Stomach (tissue), 9 donors: Measurements from ENCODE around the gene EEFSEC. TPM values are rescaled to one million over a fixed set of nuclear protein-coding genes. Genes with fewer than 3 reads are reported as not detected.
A peak's percentile ranks its signal among the peaks of the same experiment; 100 is the strongest.

Experiments used
- DNase-seq, 2 donors: peaks; one replicate each; pipeline versions ENCODE4 v3.0.0 to v3.0.0-alpha.2; 2013 to 2019
- H3K27ac ChIP-seq, 5 donors: fragments of 200-600 bp in 4 of 5; sonication (generic) in 4 of 5; one replicate each; pipeline ENCODE4 v1.5.1; 2013 to 2019; ENCODE audit warnings: mild to moderate bottlenecking in 1 of 5, moderate library complexity in 1 of 5
- H3K27me3 ChIP-seq, 3 donors: fragments of 200-600 bp; sonication (generic); one replicate each; pipeline ENCODE4 v1.5.1; 2017 to 2019; ENCODE audit warnings: mixed run types in 1 of 3
- H3K36me3 ChIP-seq, 4 donors: fragments of 200-600 bp; sonication (generic); 1 replicate in 3 of 4; 2 replicates in 1 of 4; pipeline ENCODE4 v1.5.1; 2016 to 2019
- H3K4me1 ChIP-seq, 4 donors: fragments of 200-600 bp; sonication (generic); one replicate each; pipeline ENCODE4 v1.5.1; 2016 to 2019
- H3K4me3 ChIP-seq, 4 donors: fragments of 200-600 bp; sonication (generic) in 3 of 4; one replicate each; pipeline ENCODE4 v1.5.1; 2016 to 2019; ENCODE audit warnings: mild to moderate bottlenecking in 1 of 4
- H3K9me3 ChIP-seq, 4 donors: fragments of 200-600 bp; sonication (generic); one replicate each; pipeline ENCODE4 v1.5.1; 2016 to 2019
- CTCF ChIP-seq, 7 experiments: fragments of 450-650 bp in 4 of 7; fragments of 200-600 bp in 3 of 7; sonication (generic) in 3 of 7; IDR thresholded peaks; one replicate each; pipeline ENCODE4 v1.5.1; 2016 to 2019; ENCODE audit warnings: antibody characterized with exemption in 7 of 7, control low read depth in 2 of 7, mild to moderate bottlenecking in 1 of 7
- EP300 ChIP-seq: sonication (generic); formaldehyde crosslinking; IDR thresholded peaks from one replicate; pipeline ENCODE4 v1.6.1; 2017; ENCODE audit warnings: antibody characterized with exemption
- POLR2A ChIP-seq, 4 donors: fragments of 450-650 bp; IDR thresholded peaks; one replicate each; pipeline ENCODE4 v1.6.1; 2016; ENCODE audit warnings: antibody characterized with exemption in 4 of 4, control low read depth in 2 of 4, mild to moderate bottlenecking in 1 of 4, moderate library complexity in 1 of 4
- POLR2AphosphoS5 ChIP-seq, 3 donors: sonication (generic); formaldehyde crosslinking; IDR thresholded peaks; one replicate each; pipeline ENCODE4 v1.6.1; 2016; ENCODE audit warnings: antibody characterized with exemption in 3 of 3
- WGBS, 5 donors: extraction: QIAGEN DNeasy Blood & Tissue Kit in 3 of 5; methylation state at CpG; one replicate each; pipeline versions ENCODE4 v1.1.5 to v1.1.7; 2013 to 2018; 5-methylcytosine and 5-hydroxymethylcytosine counted together
- intact Hi-C: fragments of 100-400 bp; cut with DNase I; formaldehyde crosslinking; loops from one replicate; pipeline ENCODE4 v1.15.1; 2023; ENCODE audit warnings: low total_unique reads
- polyA plus RNA-seq, 3 donors: library from polyadenylated mRNA; stranded (reverse); fragments of 200-250 nt; gene quantifications; one replicate each; pipeline ENCODE4 v1.2.3, GENCODE V29; 2013
- total RNA-seq, 5 donors: library from RNA; depleted of rRNA; stranded (reverse); fragments of >200 nt; gene quantifications; one replicate each; pipeline versions ENCODE4 v1.1.0 to v1.2.3, GENCODE V29; 2014 to 2016
- donor health status: healthy with polysubstance abuse.
- donor health status: Bipolar disorder and iron deficiency.
- donor health status: healthy.

The EEFSEC gene
- total and polyA plus RNA-seq, 8 donors = 5.0 to 39.1 (median 13.2) TPM

- no peaks in the 10 kb centered on the region for H3K36me3 ChIP-seq
- H3K9me3 ChIP-seq = no peaks in the 10 kb centered on the region
- 87 to 100% (median 93%) methylated on average over 3 of the region's 3 CpGs for WGBS, 5 donors
- no peak overlapping the region for H3K4me3 ChIP-seq
- TF ChIP-seq EP300 (no peak), CTCF (IDR thresholded peaks at IDR 0.05) (no peak), POLR2A (IDR thresholded peaks at IDR 0.05) (no peak), POLR2AphosphoS5 (IDR thresholded peaks at IDR 0.05) (no peak)
- H3K27me3 ChIP-seq = peaks cover 0 to 14% (median 0%) of the 10 kb centered on the region in 3 donors
- DNase-seq = no peak
- H3K4me1 ChIP-seq = no peaks in the 10 kb centered on the region
- intact Hi-C loops = no loop called here
- H3K27ac ChIP-seq = no peak overlapping the region
Observed at GRCh38 chr3:128447561-128448013, 294.3 kb downstream of the EEFSEC start.

- peak in 1 of 2 donors; percentile 20 for DNase-seq
- Histone ChIP-seq H3K27me3 (peaks cover 0 to 22% (median 2%) of the 10 kb centered on the region in 3 donors), H3K27ac (no peak overlapping the region), H3K9me3 (no peaks in the 10 kb centered on the region), H3K36me3 (no peaks in the 10 kb centered on the region), H3K4me1 (no peaks in the 10 kb centered on the region), H3K4me3 (no peak overlapping the region)
- intact Hi-C loops = no loop called here
- WGBS, 5 donors = 55 to 68% (median 64%) methylated on average over 6 of the region's 6 CpGs
- TF ChIP-seq POLR2A (IDR thresholded peaks at IDR 0.05) (no peak), CTCF (IDR thresholded peaks at IDR 0.05) (no peak), EP300 (no peak), POLR2AphosphoS5 (IDR thresholded peaks at IDR 0.05) (no peak)
Observed at GRCh38 chr3:128448491-128448890, 295.2 kb downstream of the EEFSEC start.

GRCh38 chr3:128449111-128449638, 295.9 kb downstream of the EEFSEC start:
- TF ChIP-seq EP300 (no peak), POLR2AphosphoS5 (IDR thresholded peaks at IDR 0.05) (no peak), CTCF (IDR thresholded peaks at IDR 0.05) (no peak), POLR2A (IDR thresholded peaks at IDR 0.05) (no peak)
- Histone ChIP-seq H3K36me3 (no peaks in the 10 kb centered on the region), H3K4me1 (no peaks in the 10 kb centered on the region), H3K9me3 (no peaks in the 10 kb centered on the region), H3K27ac (no peak overlapping the region), H3K27me3 (peaks cover 0 to 25% (median 7%) of the 10 kb centered on the region in 3 donors), H3K4me3 (no peak overlapping the region)
- DNase-seq = no peak
- 65 to 85% (median 79%) methylated on average over 4 to 6 of the region's 6 CpGs for WGBS, 5 donors
- intact Hi-C loops = no loop called here

GRCh38 chr3:128452120-128452519, 298.8 kb downstream of the EEFSEC start:
- Histone ChIP-seq H3K9me3 (no peaks in the 10 kb centered on the region), H3K27ac (no peak overlapping the region), H3K4me3 (no peak overlapping the region), H3K27me3 (peaks cover 0 to 55% (median 25%) of the 10 kb centered on the region in 3 donors), H3K4me1 (no peaks in the 10 kb centered on the region), H3K36me3 (no peaks in the 10 kb centered on the region)
- intact Hi-C loops = no loop called here
- TF ChIP-seq EP300 (no peak), POLR2AphosphoS5 (IDR thresholded peaks at IDR 0.05) (no peak)
- no peak for DNase-seq
- WGBS, 5 donors = 83 to 94% (median 88%) methylated on average over 7 to 9 of the region's 9 CpGs

GRCh38 chr3:128452678-128453275, 299.5 kb downstream of the EEFSEC start:
- DNase-seq = no peak
- Histone ChIP-seq H3K27me3 (peaks cover 0 to 61% (median 30%) of the 10 kb centered on the region in 3 donors), H3K36me3 (no peaks in the 10 kb centered on the region), H3K4me3 (no peak overlapping the region), H3K27ac (no peak overlapping the region), H3K4me1 (no peaks in the 10 kb centered on the region), H3K9me3 (no peaks in the 10 kb centered on the region)
- intact Hi-C loops = no loop called here
- 80 to 89% (median 82%) methylated on average over 6 to 21 of the region's 21 CpGs for WGBS, 5 donors
- TF ChIP-seq POLR2AphosphoS5 (IDR thresholded peaks at IDR 0.05) = no peak
- TF ChIP-seq CTCF (IDR thresholded peaks at IDR 0.05) = no peak
- TF ChIP-seq POLR2A (IDR thresholded peaks at IDR 0.05) = no peak
- no peak for TF ChIP-seq EP300
